DOHH2 (cell line): ENCODE data around the gene ZNF346.

ENCODE experiments used
- EZH2phosphoT487 ChIP-seq: fragments of 200-600 bp; sonication (generic); IDR thresholded peaks from 2 replicates; pipeline ENCODE4 v1.6.1; 2017; ENCODE audit warnings: borderline replicate concordance, mild to moderate bottlenecking, antibody characterized with exemption, low read length, moderate library complexity, mixed read lengths
- TF ChIP-seq, protein P1 (sequence below): fragments of 200-600 bp; sonication (generic); IDR thresholded peaks from one replicate; pipeline ENCODE4 v1.5.1; 2014; ENCODE audit warnings: antibody characterized with exemption, mild to moderate bottlenecking, low read depth, low read length; ENCODE audit not compliant: poor library complexity, severe bottlenecking

DNA sequence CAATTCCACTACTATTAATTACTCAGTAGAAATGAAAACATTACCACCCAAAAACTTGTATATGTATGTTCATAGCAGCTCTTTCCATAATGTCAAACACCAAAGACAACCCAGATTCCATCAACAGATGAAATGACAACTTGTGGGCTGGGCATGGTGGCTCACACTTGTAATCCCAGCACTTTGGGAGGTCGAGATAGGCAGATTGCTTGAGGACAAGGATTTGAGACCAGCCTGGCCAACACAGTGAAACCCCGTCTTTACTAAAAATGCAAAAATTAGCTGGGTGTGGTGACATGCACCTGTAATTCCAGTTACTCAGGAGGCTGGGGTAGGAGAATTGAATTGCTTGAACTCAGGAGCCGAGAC is 27.4 kb upstream of the ZNF346 start:
- TF ChIP-seq, protein P1, sequence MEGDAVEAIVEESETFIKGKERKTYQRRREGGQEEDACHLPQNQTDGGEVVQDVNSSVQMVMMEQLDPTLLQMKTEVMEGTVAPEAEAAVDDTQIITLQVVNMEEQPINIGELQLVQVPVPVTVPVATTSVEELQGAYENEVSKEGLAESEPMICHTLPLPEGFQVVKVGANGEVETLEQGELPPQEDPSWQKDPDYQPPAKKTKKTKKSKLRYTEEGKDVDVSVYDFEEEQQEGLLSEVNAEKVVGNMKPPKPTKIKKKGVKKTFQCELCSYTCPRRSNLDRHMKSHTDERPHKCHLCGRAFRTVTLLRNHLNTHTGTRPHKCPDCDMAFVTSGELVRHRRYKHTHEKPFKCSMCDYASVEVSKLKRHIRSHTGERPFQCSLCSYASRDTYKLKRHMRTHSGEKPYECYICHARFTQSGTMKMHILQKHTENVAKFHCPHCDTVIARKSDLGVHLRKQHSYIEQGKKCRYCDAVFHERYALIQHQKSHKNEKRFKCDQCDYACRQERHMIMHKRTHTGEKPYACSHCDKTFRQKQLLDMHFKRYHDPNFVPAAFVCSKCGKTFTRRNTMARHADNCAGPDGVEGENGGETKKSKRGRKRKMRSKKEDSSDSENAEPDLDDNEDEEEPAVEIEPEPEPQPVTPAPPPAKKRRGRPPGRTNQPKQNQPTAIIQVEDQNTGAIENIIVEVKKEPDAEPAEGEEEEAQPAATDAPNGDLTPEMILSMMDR, result no peak
- no peak for TF ChIP-seq EZH2phosphoT487
